Lower leg skin (tissue), 3 donors: ENCODE measurements around the gene BCL6B.

Source experiments
- POLR2A ChIP-seq, 2 donors: fragments of 450-650 bp; IDR thresholded peaks; one replicate each; pipeline ENCODE4 v1.6.1; 2016 to 2017; ENCODE audit warnings: antibody characterized with exemption in 2 of 2, mild to moderate bottlenecking in 1 of 2, moderate library complexity in 1 of 2
- TF ChIP-seq, protein P1 (sequence below), 3 donors: fragments of 450-650 bp; IDR thresholded peaks; one replicate each; pipeline ENCODE4 v1.5.1; 2016; ENCODE audit warnings: antibody characterized with exemption in 3 of 3, mild to moderate bottlenecking in 3 of 3, moderate library complexity in 2 of 3

DNA sequence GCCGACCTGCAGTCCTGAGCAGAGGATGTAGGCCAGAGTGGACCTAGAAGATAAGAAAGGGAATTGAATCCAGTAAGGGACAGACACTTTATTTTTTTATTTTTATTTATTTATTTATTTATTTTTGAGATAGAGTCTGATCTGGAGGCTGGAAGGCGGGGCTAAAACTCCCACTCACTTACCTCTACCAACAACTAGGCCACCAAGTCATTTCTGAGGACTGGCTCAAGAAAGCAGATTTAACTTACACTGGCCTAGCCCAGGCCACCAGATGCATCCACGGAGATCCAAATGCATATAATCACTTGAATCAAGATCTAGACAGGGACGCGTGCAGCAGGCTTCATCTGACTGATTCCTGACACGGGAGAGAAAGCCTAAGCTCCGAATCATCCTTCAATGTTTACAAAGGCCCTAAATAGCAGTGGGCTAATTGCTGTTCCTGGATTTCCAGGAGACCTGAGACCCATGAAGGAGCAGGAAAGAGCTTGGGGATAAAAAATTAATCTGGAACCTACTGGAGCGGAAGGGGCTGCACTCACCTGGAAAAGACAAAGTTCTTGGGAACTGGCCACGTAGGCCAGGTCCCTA lies 28.1 kb upstream of the BCL6B start:
- TF ChIP-seq, protein P1, sequence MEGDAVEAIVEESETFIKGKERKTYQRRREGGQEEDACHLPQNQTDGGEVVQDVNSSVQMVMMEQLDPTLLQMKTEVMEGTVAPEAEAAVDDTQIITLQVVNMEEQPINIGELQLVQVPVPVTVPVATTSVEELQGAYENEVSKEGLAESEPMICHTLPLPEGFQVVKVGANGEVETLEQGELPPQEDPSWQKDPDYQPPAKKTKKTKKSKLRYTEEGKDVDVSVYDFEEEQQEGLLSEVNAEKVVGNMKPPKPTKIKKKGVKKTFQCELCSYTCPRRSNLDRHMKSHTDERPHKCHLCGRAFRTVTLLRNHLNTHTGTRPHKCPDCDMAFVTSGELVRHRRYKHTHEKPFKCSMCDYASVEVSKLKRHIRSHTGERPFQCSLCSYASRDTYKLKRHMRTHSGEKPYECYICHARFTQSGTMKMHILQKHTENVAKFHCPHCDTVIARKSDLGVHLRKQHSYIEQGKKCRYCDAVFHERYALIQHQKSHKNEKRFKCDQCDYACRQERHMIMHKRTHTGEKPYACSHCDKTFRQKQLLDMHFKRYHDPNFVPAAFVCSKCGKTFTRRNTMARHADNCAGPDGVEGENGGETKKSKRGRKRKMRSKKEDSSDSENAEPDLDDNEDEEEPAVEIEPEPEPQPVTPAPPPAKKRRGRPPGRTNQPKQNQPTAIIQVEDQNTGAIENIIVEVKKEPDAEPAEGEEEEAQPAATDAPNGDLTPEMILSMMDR (IDR thresholded peaks at IDR 0.05), result no peak
- no peak for TF ChIP-seq POLR2A (IDR thresholded peaks at IDR 0.05)
